GM23248 (cell line): ENCODE data around the gene AJM1. TPM values are rescaled to one million over a fixed set of nuclear protein-coding genes. Genes with fewer than 3 reads are reported as not detected.
A peak's percentile ranks its signal among the peaks of the same experiment; 100 is the strongest.
"Not testable (repeated sequence)": the region's sequence is repeated elsewhere in the genome, so short reads cannot be mapped to it uniquely, and the experiment has no call there.

Experiments
- DNase-seq: peaks from one replicate; pipeline ENCODE4 v3.0.0-alpha.2; 2015
- H2AFZ ChIP-seq: fragments of 200-600 bp; sonication (generic); 2 replicates; pipeline ENCODE4 v1.6.1; 2016; ENCODE audit warnings: antibody characterized with exemption
- H3F3A ChIP-seq: fragments of 200-600 bp; sonication (generic); 2 replicates; pipeline ENCODE4 v1.6.1; 2016; ENCODE audit warnings: mild to moderate bottlenecking, antibody characterized with exemption, mixed run types; ENCODE audit not compliant: insufficient read depth
- H3K27ac ChIP-seq: fragments of 200-600 bp; sonication (generic); 2 replicates; pipeline ENCODE4 v1.5.1; 2016; ENCODE audit warnings: mild to moderate bottlenecking
- H3K27me3 ChIP-seq: fragments of 200-600 bp; sonication (generic); replicated peaks from 2 replicates; pipeline ENCODE4 v1.6.1; 2016; ENCODE audit warnings: mild to moderate bottlenecking; ENCODE audit not compliant: insufficient read depth
- H3K36me3 ChIP-seq: fragments of 200-600 bp; sonication (generic); 2 replicates; pipeline ENCODE4 v1.6.1; 2016; ENCODE audit warnings: low read depth, mild to moderate bottlenecking
- H3K4me1 ChIP-seq: fragments of 200-600 bp; sonication (generic); 2 replicates; pipeline ENCODE4 v1.6.1; 2016; ENCODE audit warnings: mild to moderate bottlenecking; ENCODE audit not compliant: insufficient read depth
- H3K4me2 ChIP-seq: fragments of 200-600 bp; sonication (generic); one replicate; pipeline ENCODE4 v1.6.1; 2016; ENCODE audit warnings: mild to moderate bottlenecking; ENCODE audit not compliant: unreplicated experiment
- H3K4me3 ChIP-seq: fragments of 200-600 bp; sonication (generic); 2 replicates; pipeline ENCODE4 v1.5.1; 2016; ENCODE audit warnings: mild to moderate bottlenecking
- H3K79me2 ChIP-seq: fragments of 200-600 bp; sonication (generic); 2 replicates; pipeline ENCODE4 v1.6.1; 2016; ENCODE audit warnings: mild to moderate bottlenecking; ENCODE audit not compliant: insufficient read depth
- H3K9ac ChIP-seq: fragments of 200-600 bp; sonication (generic); 2 replicates; pipeline ENCODE4 v1.6.1; 2016; ENCODE audit warnings: mild to moderate bottlenecking
- H3K9me2 ChIP-seq: fragments of 200-600 bp; sonication (generic); 2 replicates; pipeline ENCODE4 v1.6.1; 2016; ENCODE audit warnings: mixed run types, mild to moderate bottlenecking, moderate library complexity; ENCODE audit not compliant: insufficient read depth
- H3K9me3 ChIP-seq: fragments of 200-600 bp; sonication (generic); one replicate; pipeline ENCODE4 v1.6.1; 2017; ENCODE audit warnings: low read depth
- H4K20me1 ChIP-seq: fragments of 200-600 bp; sonication (generic); 2 replicates; pipeline ENCODE4 v1.6.0; 2016; ENCODE audit not compliant: insufficient read depth
- EZH2 ChIP-seq: fragments of 200-600 bp; sonication (generic); IDR thresholded peaks from 2 replicates; pipeline ENCODE4 v1.6.1; 2018; ENCODE audit warnings: antibody characterized with exemption, mild to moderate bottlenecking; ENCODE audit not compliant: insufficient read depth, poor library complexity, severe bottlenecking
- EZH2phosphoT487 ChIP-seq: fragments of 200-600 bp; sonication (generic); IDR thresholded peaks from 2 replicates; pipeline ENCODE4 v1.6.1; 2018; ENCODE audit warnings: antibody characterized with exemption, moderate library complexity, mild to moderate bottlenecking, low read depth; ENCODE audit not compliant: insufficient read depth
- WGBS, 2 experiments: methylation state at CpG; one replicate each; pipeline ENCODE4 v1.1.6; 2015 to 2017; ENCODE audit warnings: low lambda C conversion rate in 2 of 2, low coverage in 1 of 2; ENCODE audit errors: missing lambda C conversion rate in 2 of 2; 5-methylcytosine and 5-hydroxymethylcytosine counted together
- in situ Hi-C: fragments of 300-500 bp; cut with MboI; formaldehyde crosslinking; loops from 2 replicates; pipeline ENCODE4 v1.15.0; 2020
- polyA plus RNA-seq: library from polyadenylated mRNA; unstranded; fragments of >200 nt; fragmentation: Nextera tagmentation; extraction: Ambion mirVana; gene quantifications from 2 replicates; pipeline ENCODE4 v1.2.1, GENCODE V29; 2016
- total RNA-seq: library from RNA; depleted of rRNA; stranded (reverse); fragments of >200 nt; shearing (Covaris generic); gene quantifications from 2 replicates; pipeline ENCODE4 v1.2.3, GENCODE V29; 2014

AJM1 gene
- total and polyA plus RNA-seq, 2 experiments from 2014 or later, result 1.1 to 1.4 TPM

- peak; percentile 73 for DNase-seq
- H2AFZ ChIP-seq, result no peak overlapping the region
- H3K9ac ChIP-seq, result no peak overlapping the region
- no peak overlapping the region for H3K27ac ChIP-seq
- H3K36me3 ChIP-seq, result no peaks in the 10 kb centered on the region
- no peaks in the 10 kb centered on the region for H3F3A ChIP-seq
- H3K4me1 ChIP-seq, result peaks cover 13% of the 10 kb centered on the region
- H3K79me2 ChIP-seq, result no peaks in the 10 kb centered on the region
- no peaks in the 10 kb centered on the region for H3K9me3 ChIP-seq
- 0 out of 2 replicates have a peak, but pooled peaks cover 3% of the 10 kb centered on the region for H3K27me3 ChIP-seq
- H3K4me3 ChIP-seq, result no peak overlapping the region
- H3K9me2 ChIP-seq, result no peaks in the 10 kb centered on the region
- 51 to 62% methylated on average over 20 to 28 of the region's 28 CpGs for WGBS, 2 experiments
- TF ChIP-seq EZH2phosphoT487, result no peak
- TF ChIP-seq EZH2, result no peak
- H3K4me2 ChIP-seq, result no peak overlapping the region
- no peaks in the 10 kb centered on the region for H4K20me1 ChIP-seq
- in situ Hi-C loops, result no loop called here
These were observed 1.2 kb upstream of the AJM1 start for GRCh38 chr9:136840877-136841645.

- not testable (repeated sequence) for H3K4me3 ChIP-seq
- peak overlapping the region; percentile 89 for H3K4me2 ChIP-seq
These were observed 465 bp upstream of the AJM1 start for GRCh38 chr9:136841646-136842379.

GRCh38 chr9:136843159-136843800, 1.0 kb downstream of the AJM1 start:
- in situ Hi-C loops, H3F3A ChIP-seq, H3K27me3 ChIP-seq, H3K4me3 ChIP-seq, H4K20me1 ChIP-seq, H3K27ac ChIP-seq, H3K9me3 ChIP-seq, H3K79me2 ChIP-seq, H2AFZ ChIP-seq, DNase-seq, H3K36me3 ChIP-seq, H3K9me2 ChIP-seq, H3K9ac ChIP-seq, H3K4me2 ChIP-seq: not testable (repeated sequence)
- WGBS, 2 experiments, result 17 to 24% methylated on average over 17 to 19 of the region's 21 CpGs
- H3K4me1 ChIP-seq, result peaks cover 13% of the 10 kb centered on the region

More at GRCh38 chr9:136841646-136842379, 465 bp upstream of the AJM1 start:
- WGBS, 2 experiments, result 40 to 42% methylated on average over 16 of the region's 16 CpGs
- H3K9ac ChIP-seq, H3K27me3 ChIP-seq, H3K27ac ChIP-seq, H3K9me3 ChIP-seq, H3F3A ChIP-seq, H3K79me2 ChIP-seq, H3K9me2 ChIP-seq, H4K20me1 ChIP-seq, DNase-seq, H3K36me3 ChIP-seq, in situ Hi-C loops, H2AFZ ChIP-seq: not testable (repeated sequence)
- H3K4me1 ChIP-seq, result peaks cover 13% of the 10 kb centered on the region

GRCh38 chr9:136843801-136844740, 1.8 kb downstream of the AJM1 start:
- DNase-seq, H3K4me3 ChIP-seq, H3K9me2 ChIP-seq, H3F3A ChIP-seq, H3K27me3 ChIP-seq, in situ Hi-C loops, H3K79me2 ChIP-seq, H3K27ac ChIP-seq, H4K20me1 ChIP-seq, H2AFZ ChIP-seq, H3K9ac ChIP-seq, H3K36me3 ChIP-seq, H3K9me3 ChIP-seq, H3K4me2 ChIP-seq: not testable (repeated sequence)
- H3K4me1 ChIP-seq, result peaks cover 13% of the 10 kb centered on the region
- WGBS, 2 experiments, result 3% methylated on average over 51 to 65 of the region's 99 CpGs
- 0 out of 2 replicates have a peak, but pooled peaks have one; percentile 54 for TF ChIP-seq EZH2phosphoT487
- TF ChIP-seq EZH2, result peak; percentile 83
